ENCODE measurements around the gene AKAP1.
"Not testable (repeated sequence)": the region's sequence is repeated elsewhere in the genome, so short reads cannot be mapped to it uniquely, and the experiment has no call there.

The AKAP1 gene

GRCh38 chr17:57102660-57103059 is 17.6 kb downstream of the AKAP1 start:
- H3K4me3 ChIP-seq, H3K27ac ChIP-seq: not testable (repeated sequence)

GRCh38 chr17:57104461-57105175 is 19.6 kb downstream of the AKAP1 start:
- no peak overlapping the region for H3K27ac ChIP-seq
- no peak overlapping the region for H3K4me3 ChIP-seq

- no peak overlapping the region for H3K27ac ChIP-seq
- no peak overlapping the region for H3K4me3 ChIP-seq
Observed at GRCh38 chr17:57105591-57105990, 20.5 kb downstream of the AKAP1 start.

GRCh38 chr17:57106107-57106835 is 21.2 kb downstream of the AKAP1 start:
- no peak overlapping the region for H3K27ac ChIP-seq
- no peak overlapping the region for H3K4me3 ChIP-seq

- peak overlapping the region in 5 of 21 experiments; percentile 24 to 52 (median 45) for H3K27ac ChIP-seq
- no peak overlapping the region for H3K4me3 ChIP-seq
Observed at GRCh38 chr17:57106836-57107497, 21.9 kb downstream of the AKAP1 start.

GRCh38 chr17:57107498-57108101 is 22.6 kb downstream of the AKAP1 start:
- H3K4me3 ChIP-seq: no peak overlapping the region
- peak overlapping the region in 10 of 21 experiments; percentile 12 to 52 (median 39) for H3K27ac ChIP-seq

GRCh38 chr17:57108671-57109392 is 23.8 kb downstream of the AKAP1 start:
- Histone ChIP-seq H3K27ac (peak overlapping the region in 6 of 21 experiments; percentile 3 to 45 (median 22)), H3K4me3 (no peak overlapping the region)

GRCh38 chr17:57109393-57110151 is 24.5 kb downstream of the AKAP1 start:
- Histone ChIP-seq H3K27ac (peak overlapping the region in 6 of 21 experiments; percentile 3 to 45 (median 22)), H3K4me3 (no peak overlapping the region)

- Histone ChIP-seq H3K4me3 (no peak overlapping the region), H3K27ac (peak overlapping the region in 3 of 21 experiments; percentile 17 to 45 (median 20))
Observed at GRCh38 chr17:57110152-57110542, 25.1 kb downstream of the AKAP1 start.

- no peak overlapping the region for H3K4me3 ChIP-seq
- peak overlapping the region in 3 of 21 experiments; percentile 22 to 45 (median 31) for H3K27ac ChIP-seq
Observed at GRCh38 chr17:57110579-57111325, 25.7 kb downstream of the AKAP1 start.

GRCh38 chr17:57111386-57111785 is 26.3 kb downstream of the AKAP1 start:
- Histone ChIP-seq H3K27ac (peak overlapping the region in 2 of 21 experiments; percentile 8 to 31), H3K4me3 (no peak overlapping the region)

- Histone ChIP-seq H3K27ac (no peak overlapping the region), H3K4me3 (no peak overlapping the region)
Observed at GRCh38 chr17:57113011-57113410, 28.0 kb downstream of the AKAP1 start.

- no peak overlapping the region for H3K4me3 ChIP-seq
- no peak overlapping the region for H3K27ac ChIP-seq
Observed at GRCh38 chr17:57113656-57114055, 28.6 kb downstream of the AKAP1 start.

- Histone ChIP-seq H3K27ac (no peak overlapping the region), H3K4me3 (no peak overlapping the region)
Observed at GRCh38 chr17:57114085-57114673, 29.1 kb downstream of the AKAP1 start.

GRCh38 chr17:57115377-57115776 is 30.3 kb downstream of the AKAP1 start:
- Histone ChIP-seq H3K27ac (no peak overlapping the region), H3K4me3 (no peak overlapping the region)

- no peak overlapping the region for H3K27ac ChIP-seq
- H3K4me3 ChIP-seq: no peak overlapping the region
Observed at GRCh38 chr17:57115916-57116315, 30.9 kb downstream of the AKAP1 start.

- no peak overlapping the region for H3K27ac ChIP-seq
Observed at GRCh38 chr17:57117798-57118197, 32.8 kb downstream of the AKAP1 start.

GRCh38 chr17:57120814-57121213 is 35.8 kb downstream of the AKAP1 start:
- Histone ChIP-seq H3K27ac (no peak overlapping the region), H3K4me3 (no peak overlapping the region)

More at GRCh38 chr17:57117798-57118197, 32.8 kb downstream of the AKAP1 start:
- no peak overlapping the region for H3K4me3 ChIP-seq
